SK-N-SH (cell line): Measurements from ENCODE around the gene NUDT1. TPM values are rescaled to one million over a fixed set of nuclear protein-coding genes. Genes with fewer than 3 reads are reported as not detected.
A peak's percentile ranks its signal among the peaks of the same experiment; 100 is the strongest.

Source experiments
- CTCF ChIA-PET: fragments of 300-600, 350-600 bp; formaldehyde crosslinking; extraction: SDS; loops from one replicate; lab custom pipeline; 2021; lab: Yijun Ruan, JAX
- POLR2A ChIA-PET: fragments of 350-600 bp; sonication (Branson Sonifier 250); formaldehyde crosslinking; extraction: SDS; loops from one replicate; lab custom pipeline; 2020; ENCODE audit warnings: antibody characterized with exemption, inconsistent platforms; lab: Yijun Ruan, JAX
- DNase-seq: peaks from one replicate; pipeline ENCODE4 v3.0.0; 2012
- H2AFZ ChIP-seq: fragments of 200-600 bp; sonication (generic); 2 replicates; pipeline ENCODE4 v1.8.1; 2016; ENCODE audit warnings: antibody characterized with exemption, mild to moderate bottlenecking, low read depth
- H3F3A ChIP-seq: fragments of 200-600 bp; sonication (generic); replicated peaks from 2 replicates; pipeline ENCODE3; 2016; ENCODE audit warnings: antibody characterized with exemption, mild to moderate bottlenecking; ENCODE audit not compliant: insufficient read depth
- H3K27ac ChIP-seq, 2 experiments: fragments of 200-500 bp in 1 of 2; fragments of 200-600 bp in 1 of 2; sonication (Bioruptor generic) in 1 of 2; sonication (generic), shearing (Covaris generic) in 1 of 2; 2 replicates each; pipeline versions ENCODE4 v1.5.1 to v1.6.1; 2014 to 2016; ENCODE audit warnings: low read depth in 2 of 2, inconsistent platforms in 1 of 2, low read length in 1 of 2, mild to moderate bottlenecking in 1 of 2, mixed read lengths in 1 of 2
- H3K27me3 ChIP-seq: fragments of 200-600 bp; sonication (generic), shearing (Covaris generic); 2 replicates; pipeline ENCODE4 v1.6.1; 2016; ENCODE audit warnings: mixed run types; ENCODE audit not compliant: insufficient read depth
- H3K36me3 ChIP-seq, 2 experiments: fragments of 200-500 bp in 1 of 2; fragments of 200-600 bp in 1 of 2; sonication (Bioruptor generic) in 1 of 2; sonication (generic) in 1 of 2; replicated peaks in 1 of 2; 2 replicates each; pipeline versions ENCODE3 to v1.5.1; 2014 to 2016; ENCODE audit warnings: low read length in 1 of 2, mild to moderate bottlenecking in 1 of 2; ENCODE audit not compliant: insufficient read depth in 2 of 2, control insufficient read depth in 1 of 2
- H3K4me1 ChIP-seq, 2 experiments: fragments of 200-500 bp in 1 of 2; fragments of 200-600 bp in 1 of 2; sonication (Bioruptor generic) in 1 of 2; sonication (generic), shearing (Covaris generic) in 1 of 2; 2 replicates each; pipeline versions ENCODE4 v1.5.1 to v1.6.1; 2014 to 2016; ENCODE audit warnings: low read depth in 1 of 2, low read length in 1 of 2, mixed run types in 1 of 2; ENCODE audit not compliant: insufficient read depth in 2 of 2, control insufficient read depth in 1 of 2
- H3K4me2 ChIP-seq: fragments of 200-600 bp; sonication (generic), shearing (Covaris generic); 2 replicates; pipeline ENCODE4 v1.6.1; 2017; ENCODE audit warnings: mixed run types
- H3K4me3 ChIP-seq, 2 experiments: fragments of 200-500 bp in 1 of 2; fragments of 200-600 bp in 1 of 2; sonication (Bioruptor generic) in 1 of 2; sonication (generic), shearing (Covaris generic) in 1 of 2; 2 replicates each; pipeline versions ENCODE4 v1.5.1 to v1.8.1; 2014 to 2016; ENCODE audit warnings: low read depth in 2 of 2, inconsistent platforms in 1 of 2, low read length in 1 of 2, mild to moderate bottlenecking in 1 of 2, mixed read lengths in 1 of 2, moderate library complexity in 1 of 2
- H3K79me2 ChIP-seq: fragments of 200-600 bp; sonication (generic); 2 replicates; pipeline ENCODE4 v1.8.1; 2017; ENCODE audit warnings: mild to moderate bottlenecking; ENCODE audit not compliant: insufficient read depth
- H3K9ac ChIP-seq: fragments of 200-600 bp; sonication (generic); 2 replicates; pipeline ENCODE4 v1.6.1; 2017; ENCODE audit warnings: mixed run types
- H3K9me2 ChIP-seq: fragments of 200-600 bp; sonication (generic); 2 replicates; pipeline ENCODE4 v1.6.1; 2017; ENCODE audit warnings: mixed run types
- H3K9me3 ChIP-seq: fragments of 200-600 bp; sonication (generic); 2 replicates; pipeline ENCODE4 v1.6.1; 2017; ENCODE audit warnings: mixed run types, mild to moderate bottlenecking, moderate library complexity
- H4K20me1 ChIP-seq: fragments of 200-600 bp; sonication (generic); 2 replicates; pipeline ENCODE4 v1.6.1; 2017; ENCODE audit warnings: mild to moderate bottlenecking, mixed run types; ENCODE audit not compliant: insufficient read depth
- CTCF ChIP-seq: fragments of 200-600 bp; sonication (generic); IDR thresholded peaks from 2 replicates; pipeline ENCODE4 v1.6.1; 2017; ENCODE audit warnings: antibody characterized with exemption, mild to moderate bottlenecking, moderate library complexity
- ELF1 ChIP-seq: IDR thresholded peaks from 2 replicates; pipeline ENCODE4 v1.4.0; 2012
- EP300 ChIP-seq, 2 experiments: IDR thresholded peaks; 2 replicates each; pipeline versions ENCODE4 v1.4.0 to v1.6.1; 2012; ENCODE audit warnings: borderline replicate concordance in 1 of 2, low read depth in 1 of 2, low read length in 1 of 2
- FOXM1 ChIP-seq: IDR thresholded peaks from 2 replicates; pipeline ENCODE4 v1.4.0; 2012; ENCODE audit warnings: low read depth, mild to moderate bottlenecking
- GABPA ChIP-seq: IDR thresholded peaks from 2 replicates; pipeline ENCODE4 v1.4.0; 2012; ENCODE audit warnings: low read depth, mild to moderate bottlenecking
- GATA2 ChIP-seq: sonication (generic); formaldehyde crosslinking; IDR thresholded peaks from 2 replicates; pipeline ENCODE4 v1.5.0; 2020; ENCODE audit warnings: mild to moderate bottlenecking, missing genetic modification reagents
- IRF3 ChIP-seq: fragments of 150-350 bp; IDR thresholded peaks from 2 replicates; pipeline ENCODE4 v1.6.1; 2016; ENCODE audit warnings: mild to moderate bottlenecking, low read depth, low read length
- JUND ChIP-seq: IDR thresholded peaks from 2 replicates; pipeline ENCODE4 v1.4.0; 2012
- MAX ChIP-seq: IDR thresholded peaks from 2 replicates; pipeline ENCODE4 v1.4.0; 2012; ENCODE audit warnings: low read depth
- MXI1 ChIP-seq: IDR thresholded peaks from 2 replicates; pipeline ENCODE4 v1.6.1; 2012; ENCODE audit warnings: mild to moderate bottlenecking, low read depth, low read length, improper control_type of control experiment
- NFIC ChIP-seq: IDR thresholded peaks from 2 replicates; pipeline ENCODE4 v1.4.0; 2012; ENCODE audit warnings: borderline replicate concordance
- NRF1 ChIP-seq: IDR thresholded peaks from 2 replicates; pipeline ENCODE4 v1.6.1; 2012; ENCODE audit warnings: low read depth, mild to moderate bottlenecking, low read length
- PBX3 ChIP-seq: IDR thresholded peaks from 2 replicates; pipeline ENCODE4; 2012
- POLR2AphosphoS5 ChIP-seq: IDR thresholded peaks from 2 replicates; pipeline ENCODE4 v1.6.1; 2012; ENCODE audit warnings: low read depth, low read length
- RCOR1 ChIP-seq: fragments of 150-350 bp; IDR thresholded peaks from 2 replicates; pipeline ENCODE4 v1.6.1; 2017; ENCODE audit warnings: antibody characterized with exemption, low read length
- REST ChIP-seq: IDR thresholded peaks from 2 replicates; pipeline ENCODE4 v1.6.1; 2012; ENCODE audit warnings: mild to moderate bottlenecking, low read depth, low read length, moderate library complexity
- TAF1 ChIP-seq: IDR thresholded peaks from 2 replicates; pipeline ENCODE4 v1.6.1; 2012; ENCODE audit warnings: low read depth, mild to moderate bottlenecking, low read length, moderate library complexity, borderline replicate concordance
- TEAD4 ChIP-seq: IDR thresholded peaks from 2 replicates; pipeline ENCODE4 v1.4.0; 2012; ENCODE audit warnings: mild to moderate bottlenecking, borderline replicate concordance; ENCODE audit not compliant: insufficient read depth
- USF2 ChIP-seq: fragments of 150-350 bp; IDR thresholded peaks from 2 replicates; pipeline ENCODE4 v1.6.1; 2017; ENCODE audit warnings: antibody characterized with exemption, low read length, low read depth, borderline replicate concordance
- ZBTB33 ChIP-seq: IDR thresholded peaks from 2 replicates; pipeline ENCODE4 v1.4.0; 2012; ENCODE audit warnings: low read depth, borderline replicate concordance
- whole genome bisulfite sequencing: methylation state at CpG from one replicate; pipeline ENCODE4 v1.1.6; 2017; ENCODE audit warnings: low lambda C conversion rate; 5-methylcytosine and 5-hydroxymethylcytosine counted together
- polyA plus RNA-seq, 3 experiments: library from polyadenylated mRNA; depleted of rRNA; stranded (reverse); fragments of >200 nt; gene quantifications; 2 replicates each; pipeline ENCODE4 v1.2.3, GENCODE V29; 2012

NUDT1 gene
- polyA plus RNA-seq, 1 of the 3 experiments (the other 2 are of a cell fraction), result 98.1 TPM

GRCh38 chr7:2248984-2249694 lies 7.1 kb downstream of the NUDT1 start:
- peaks cover 0 to 6% of the 10 kb centered on the region in 2 experiments for H3K36me3 ChIP-seq
- ChIA-PET CTCF (interaction anchor here (0.7 to 2.5 kb wide), 4 partner anchors 10 to 99 kb away, joined by 3 to 23 read pairs (median 6); no protein-coding TSS in a partner anchor), POLR2A (interaction anchor here (1.0 to 1.1 kb wide), 2 partner anchors 34 to 106 kb away, joined by 3 to 4 read pairs; no protein-coding TSS in a partner anchor)
- peak overlapping the region; percentile 73 to 98 for H3K27ac ChIP-seq
- H2AFZ ChIP-seq, result peak overlapping the region; percentile 64
- peaks cover under 1% of the 10 kb centered on the region; the same call in 1 of the 2 replicates for H3K79me2 ChIP-seq
- no peaks in the 10 kb centered on the region for H3K9me3 ChIP-seq
- H4K20me1 ChIP-seq, result no peaks in the 10 kb centered on the region
- H3K4me2 ChIP-seq, result peak overlapping the region; percentile 66
- peaks cover 5 to 16% of the 10 kb centered on the region in 2 experiments; a peak in 3 of 4 replicates for H3K4me1 ChIP-seq
- WGBS, result 67% methylated on average over 21 of the region's 24 CpGs
- peak; percentile 61 for DNase-seq
- H3K9me2 ChIP-seq, result no peaks in the 10 kb centered on the region
- peak overlapping the region; percentile 65 for H3K9ac ChIP-seq
- peaks cover 32% of the 10 kb centered on the region for H3F3A ChIP-seq
- H3K4me3 ChIP-seq, result peak overlapping the region in 1 of 2 experiments; percentile 20; a peak in 2 of 4 replicates
- H3K27me3 ChIP-seq, result no peaks in the 10 kb centered on the region
- TF ChIP-seq RCOR1 (no peak), POLR2AphosphoS5 (peak; percentile 66), MAX (peak; percentile 100), USF2 (peak; percentile 72), NRF1 (peak; percentile 60), TEAD4 (0 out of 2 replicates have a peak, but pooled peaks have one; percentile 18), ZBTB33 (peak; percentile 46; the same call in 1 of the 2 replicates), FOXM1 (no peak), PBX3 (peak; percentile 35; the same call in 1 of the 2 replicates), EP300 (IDR thresholded peaks at IDR 0.05; ENCODE audit: borderline replicate concordance in 1 of 2, low read depth in 1 of 2, low read length in 1 of 2) (no peak), MXI1 (no peak), JUND (no peak), GATA2 (no peak), IRF3 (no peak), REST (no peak), NFIC (no peak; the same call in 1 of the 2 replicates), ELF1 (no peak; the same call in 1 of the 2 replicates), TAF1 (peak; percentile 71; the same call in 1 of the 2 replicates), GABPA (peak; percentile 58), CTCF (peak; percentile 40)
